Astrocyte (in vitro differentiated cells and primary cell): ENCODE measurements around the gene PTPRO. TPM values are rescaled to one million over a fixed set of nuclear protein-coding genes. Genes with fewer than 3 reads are reported as not detected.

Experiments used
- DNase-seq: peaks from one replicate; pipeline ENCODE4 v3.0.0-alpha.2; 2010; ENCODE audit warnings: low read depth
- FAIRE-seq: peaks from 2 replicates; lab custom pipeline; 2011; peaks lifted over from hg19 to GRCh38; lab: Jason Lieb, UNC
- H2AFZ ChIP-seq: 2 replicates; pipeline ENCODE4 v1.6.0; 2012; ENCODE audit warnings: low read depth, low read length, inconsistent platforms
- H3K27ac ChIP-seq: 2 replicates; pipeline ENCODE4 v1.5.1; 2011; ENCODE audit warnings: low read depth, low read length, inconsistent platforms
- H3K27me3 ChIP-seq: 2 replicates; pipeline ENCODE4 v1.6.0; 2011; ENCODE audit warnings: low read length, inconsistent platforms; ENCODE audit not compliant: insufficient read depth
- H3K36me3 ChIP-seq: 2 replicates; pipeline ENCODE4 v1.5.1; 2011; ENCODE audit warnings: low read length, inconsistent platforms; ENCODE audit not compliant: insufficient read depth
- H3K4me1 ChIP-seq: 2 replicates; pipeline ENCODE4 v1.5.1; 2011; ENCODE audit warnings: low read length, inconsistent platforms; ENCODE audit not compliant: insufficient read depth
- H3K4me2 ChIP-seq: 2 replicates; pipeline ENCODE4 v1.6.0; 2012; ENCODE audit warnings: low read length, inconsistent platforms
- H3K4me3 ChIP-seq: 2 replicates; pipeline ENCODE4 v1.5.1; 2011; ENCODE audit warnings: low read depth, mild to moderate bottlenecking, low read length, inconsistent platforms; ENCODE audit not compliant: insufficient read depth
- H3K79me2 ChIP-seq: 2 replicates; pipeline ENCODE4 v1.6.0; 2012; ENCODE audit warnings: mild to moderate bottlenecking, low read length, inconsistent platforms; ENCODE audit not compliant: insufficient read depth
- H3K9ac ChIP-seq: 2 replicates; pipeline ENCODE4 v1.6.0; 2012; ENCODE audit warnings: mild to moderate bottlenecking, low read length, inconsistent platforms
- H3K9me3 ChIP-seq: 2 replicates; pipeline ENCODE4 v1.5.1; 2012; ENCODE audit warnings: low read depth, mild to moderate bottlenecking, low read length, inconsistent platforms; ENCODE audit not compliant: insufficient read depth
- H4K20me1 ChIP-seq: 2 replicates; pipeline ENCODE4 v1.6.0; 2012; ENCODE audit warnings: low read length, inconsistent platforms; ENCODE audit not compliant: insufficient read depth
- H3K27ac Mint-ChIP-seq: one replicate; pipeline ENCODE4 v1.8.0; 2021; ENCODE audit warnings: mild to moderate bottlenecking, mixed read lengths; ENCODE audit not compliant: unreplicated experiment
- H3K27me3 Mint-ChIP-seq: one replicate; pipeline ENCODE4 v1.8.0; 2021; ENCODE audit warnings: low read depth, mixed read lengths; ENCODE audit not compliant: unreplicated experiment
- H3K36me3 Mint-ChIP-seq: one replicate; pipeline ENCODE4 v1.8.0; 2021; ENCODE audit warnings: low read depth, mixed read lengths; ENCODE audit not compliant: unreplicated experiment
- H3K4me1 Mint-ChIP-seq: one replicate; pipeline ENCODE4 v1.8.0; 2021; ENCODE audit warnings: low read depth, mixed read lengths; ENCODE audit not compliant: unreplicated experiment
- H3K4me3 Mint-ChIP-seq: one replicate; pipeline ENCODE4 v1.8.0; 2021; ENCODE audit warnings: mild to moderate bottlenecking, moderate library complexity, mixed read lengths; ENCODE audit not compliant: unreplicated experiment
- H3K9me3 Mint-ChIP-seq: one replicate; pipeline ENCODE4 v1.8.0; 2021; ENCODE audit warnings: mild to moderate bottlenecking, mixed read lengths; ENCODE audit not compliant: unreplicated experiment
- EZH2 ChIP-seq: IDR thresholded peaks from 2 replicates; pipeline ENCODE4 v1.6.1; 2012; ENCODE audit warnings: mild to moderate bottlenecking, low read length, inconsistent platforms; ENCODE audit not compliant: insufficient read depth
- total RNA-seq: library from RNA; stranded (reverse); gene quantifications from 2 replicates; pipeline ENCODE4 v1.2.1, GENCODE V29; 2021
- TF ChIP-seq, protein P1 (sequence below): IDR thresholded peaks from 2 replicates; pipeline ENCODE4 v1.5.1; 2011; ENCODE audit warnings: low read depth, mild to moderate bottlenecking, inconsistent platforms, low read length, moderate library complexity; ENCODE audit not compliant: insufficient read depth

The PTPRO gene
- total RNA-seq, 1 donor from 2014 or later, result 0.39 TPM

DNA sequence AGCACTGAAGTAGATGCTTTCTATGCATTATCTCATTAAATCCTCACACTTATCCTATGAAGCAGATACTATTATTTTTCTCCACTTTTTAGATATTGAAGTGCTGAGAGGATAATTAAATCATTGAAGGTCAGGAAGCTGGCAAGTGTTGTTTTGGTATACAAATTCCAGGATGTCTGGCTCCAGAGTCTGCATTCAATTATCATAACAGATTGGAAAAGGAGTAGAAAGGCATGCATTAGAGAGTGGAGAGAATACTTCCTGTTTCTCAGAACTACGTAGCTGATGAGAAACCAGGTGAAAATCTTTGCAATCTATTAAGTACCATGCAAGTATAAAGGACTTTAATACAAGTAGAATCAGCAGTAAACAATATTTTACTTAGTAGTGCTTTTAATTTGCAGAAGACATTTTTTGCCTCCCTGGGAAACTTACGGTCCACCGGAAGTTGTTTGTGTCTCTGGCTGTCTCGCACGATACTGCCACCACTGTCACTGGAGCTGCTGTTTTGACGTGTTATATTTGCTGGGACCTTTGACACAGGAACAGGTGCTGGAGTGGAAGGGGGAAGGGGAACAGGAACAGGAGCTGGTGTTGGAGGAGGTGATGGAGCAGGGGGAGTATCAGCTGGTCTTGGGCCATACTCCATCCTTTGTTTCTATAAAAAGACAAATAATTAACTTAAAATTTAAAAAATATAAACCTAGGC, 308.9 kb downstream of the PTPRO start:
- Histone ChIP-seq H3K36me3 (peaks cover 11% of the 10 kb centered on the region), H3K9me3 (no peaks in the 10 kb centered on the region), H3K27ac (peak overlapping the region; percentile 97), H3K4me3 (no peak overlapping the region), H3K79me2 (peaks cover 7% of the 10 kb centered on the region), H3K27me3 (no peaks in the 10 kb centered on the region), H2AFZ (no peak overlapping the region), H3K4me1 (peaks cover 60% of the 10 kb centered on the region), H4K20me1 (no peaks in the 10 kb centered on the region), H3K4me2 (peak overlapping the region; percentile 76), H3K9ac (peak overlapping the region; percentile 85)
- FAIRE-seq (peak; percentile 45), DNase-seq (no peak)
- H3K36me3 Mint-ChIP-seq, result peaks cover 6% of the 10 kb centered on the region
- TF ChIP-seq, protein P1, sequence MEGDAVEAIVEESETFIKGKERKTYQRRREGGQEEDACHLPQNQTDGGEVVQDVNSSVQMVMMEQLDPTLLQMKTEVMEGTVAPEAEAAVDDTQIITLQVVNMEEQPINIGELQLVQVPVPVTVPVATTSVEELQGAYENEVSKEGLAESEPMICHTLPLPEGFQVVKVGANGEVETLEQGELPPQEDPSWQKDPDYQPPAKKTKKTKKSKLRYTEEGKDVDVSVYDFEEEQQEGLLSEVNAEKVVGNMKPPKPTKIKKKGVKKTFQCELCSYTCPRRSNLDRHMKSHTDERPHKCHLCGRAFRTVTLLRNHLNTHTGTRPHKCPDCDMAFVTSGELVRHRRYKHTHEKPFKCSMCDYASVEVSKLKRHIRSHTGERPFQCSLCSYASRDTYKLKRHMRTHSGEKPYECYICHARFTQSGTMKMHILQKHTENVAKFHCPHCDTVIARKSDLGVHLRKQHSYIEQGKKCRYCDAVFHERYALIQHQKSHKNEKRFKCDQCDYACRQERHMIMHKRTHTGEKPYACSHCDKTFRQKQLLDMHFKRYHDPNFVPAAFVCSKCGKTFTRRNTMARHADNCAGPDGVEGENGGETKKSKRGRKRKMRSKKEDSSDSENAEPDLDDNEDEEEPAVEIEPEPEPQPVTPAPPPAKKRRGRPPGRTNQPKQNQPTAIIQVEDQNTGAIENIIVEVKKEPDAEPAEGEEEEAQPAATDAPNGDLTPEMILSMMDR, result no peak
- TF ChIP-seq EZH2, result no peak
- no peak overlapping the region for H3K27ac Mint-ChIP-seq
- no peaks in the 10 kb centered on the region for H3K9me3 Mint-ChIP-seq
- no peak overlapping the region for H3K4me3 Mint-ChIP-seq
- H3K27me3 Mint-ChIP-seq, result no peaks in the 10 kb centered on the region
- H3K4me1 Mint-ChIP-seq, result peaks cover 62% of the 10 kb centered on the region

DNA sequence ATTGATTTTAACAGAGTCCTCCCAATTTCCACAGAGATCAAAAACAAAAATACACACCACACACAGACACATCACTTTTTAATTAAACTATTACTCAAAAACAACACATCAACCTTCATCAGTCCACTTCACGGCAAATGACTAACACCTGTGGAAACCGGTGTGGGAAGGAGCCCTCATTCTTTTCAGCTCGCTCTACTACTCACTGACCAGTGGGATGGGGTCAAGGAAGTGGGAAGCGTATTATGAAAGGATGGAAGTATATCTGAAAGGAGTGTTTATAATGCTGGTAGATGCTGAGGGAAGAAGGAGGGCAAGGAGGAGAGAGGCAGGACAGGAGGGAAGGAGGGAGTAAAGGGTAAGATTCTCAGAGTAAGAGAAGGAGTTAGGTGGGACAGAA, 310.4 kb downstream of the PTPRO start:
- no peaks in the 10 kb centered on the region for H3K9me3 ChIP-seq
- H3K9ac ChIP-seq, result peak overlapping the region; percentile 45
- no peaks in the 10 kb centered on the region for H3K9me3 Mint-ChIP-seq
- peaks cover 7% of the 10 kb centered on the region for H3K79me2 ChIP-seq
- peak overlapping the region; percentile 58 for H3K27ac Mint-ChIP-seq
- TF ChIP-seq, protein P1, result no peak
- TF ChIP-seq EZH2, result no peak
- H3K36me3 Mint-ChIP-seq, result peaks cover 6% of the 10 kb centered on the region
- H2AFZ ChIP-seq, result no peak overlapping the region
- H3K27ac ChIP-seq, result peak overlapping the region; percentile 75
- H3K4me3 ChIP-seq, result no peak overlapping the region
- H3K27me3 ChIP-seq, result no peaks in the 10 kb centered on the region
- H4K20me1 ChIP-seq, result no peaks in the 10 kb centered on the region
- DNase-seq (peak; percentile 41), FAIRE-seq (peak; percentile 17)
- peak overlapping the region; percentile 54 for H3K4me3 Mint-ChIP-seq
- peaks cover 58% of the 10 kb centered on the region for H3K4me1 Mint-ChIP-seq
- H3K4me1 ChIP-seq, result peaks cover 72% of the 10 kb centered on the region
- peak overlapping the region; percentile 56 for H3K4me2 ChIP-seq
- H3K36me3 ChIP-seq, result peaks cover 11% of the 10 kb centered on the region
- no peaks in the 10 kb centered on the region for H3K27me3 Mint-ChIP-seq

DNA sequence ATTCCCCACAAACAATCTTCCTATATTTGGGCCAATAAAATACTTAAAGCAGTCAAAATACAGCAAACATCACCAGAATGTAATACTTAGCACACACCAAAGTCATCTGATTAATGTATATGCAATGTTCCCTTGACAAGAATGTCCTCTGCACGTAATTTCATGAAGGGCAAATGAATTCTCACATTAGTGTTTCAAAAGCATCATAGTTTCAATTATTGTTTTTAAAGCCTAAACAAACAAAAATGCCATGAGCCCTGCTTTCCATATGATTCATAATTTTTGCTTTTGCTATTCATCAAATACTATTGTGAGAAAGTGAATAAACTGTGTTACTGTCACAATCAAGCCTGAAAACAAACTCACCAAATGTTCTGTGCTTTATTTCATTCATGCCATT, 310.9 kb downstream of the PTPRO start:
- H3K36me3 ChIP-seq, result peaks cover 11% of the 10 kb centered on the region
- no peaks in the 10 kb centered on the region for H3K27me3 ChIP-seq
- TF ChIP-seq EZH2, result no peak
- TF ChIP-seq, protein P1, result no peak
- Mint-ChIP-seq H3K27ac (peak overlapping the region; percentile 58), H3K4me3 (no peak overlapping the region), H3K4me1 (peaks cover 55% of the 10 kb centered on the region), H3K36me3 (peaks cover 6% of the 10 kb centered on the region), H3K9me3 (no peaks in the 10 kb centered on the region), H3K27me3 (no peaks in the 10 kb centered on the region)
- peak overlapping the region; percentile 45 for H3K9ac ChIP-seq
- no peak for FAIRE-seq
- no peak overlapping the region for H3K4me3 ChIP-seq
- peaks cover 71% of the 10 kb centered on the region for H3K4me1 ChIP-seq
- no peaks in the 10 kb centered on the region for H4K20me1 ChIP-seq
- no peak overlapping the region for H2AFZ ChIP-seq
- H3K79me2 ChIP-seq, result peaks cover 7% of the 10 kb centered on the region
- no peak overlapping the region for H3K4me2 ChIP-seq
- H3K27ac ChIP-seq, result peak overlapping the region; percentile 75
- H3K9me3 ChIP-seq, result no peaks in the 10 kb centered on the region
- DNase-seq, result no peak
